HEK293 (cell line): ENCODE results near the gene GABBR2.

Experiments
- CTCF ChIA-PET: fragments of 350-600 bp; formaldehyde crosslinking; extraction: SDS; loops from one replicate; lab custom pipeline; 2021; ENCODE audit warnings: antibody characterized with exemption; lab: Yijun Ruan, JAX
- POLR2A ChIA-PET: fragments of 300-600 bp; formaldehyde crosslinking; extraction: SDS; loops from one replicate; lab custom pipeline; 2020; ENCODE audit warnings: antibody characterized with exemption, inconsistent platforms; lab: Yijun Ruan, JAX
- H3K27ac ChIP-seq: fragments of 200-500 bp; sonication (Bioruptor generic); 2 replicates; pipeline ENCODE4 v1.5.1; 2014; ENCODE audit warnings: low read depth, low read length, control low read depth, inconsistent platforms; ENCODE audit errors: extremely low read depth
- H3K36me3 ChIP-seq, 2 experiments: fragments of 200-500 bp in 1 of 2; sonication (Bioruptor generic) in 1 of 2; 1 replicate in 1 of 2; 2 replicates in 1 of 2; pipeline ENCODE4 v1.5.1; 2014 to 2017; ENCODE audit warnings: inconsistent platforms in 2 of 2, low read length in 2 of 2; ENCODE audit not compliant: control insufficient read depth in 2 of 2, insufficient read depth in 1 of 2
- H3K4me1 ChIP-seq: fragments of 200-500 bp; sonication (Bioruptor generic); 2 replicates; pipeline ENCODE4 v1.5.1; 2014; ENCODE audit warnings: mild to moderate bottlenecking, low read length, inconsistent platforms; ENCODE audit not compliant: control insufficient read depth, insufficient read depth
- H3K4me3 ChIP-seq: 2 replicates; pipeline ENCODE4 v1.5.1; 2011; ENCODE audit warnings: low read depth, mild to moderate bottlenecking, control low read depth, low read length, moderate library complexity
- H3K9me3 ChIP-seq: fragments of 200-500 bp; sonication (Bioruptor generic); 2 replicates; pipeline ENCODE4 v1.5.1; 2014; ENCODE audit warnings: low read depth, low read length, inconsistent platforms; ENCODE audit not compliant: control insufficient read depth, insufficient read depth
- EGR2 ChIP-seq: fragments of 450-650 bp; formaldehyde crosslinking; IDR thresholded peaks from 2 replicates; pipeline ENCODE4 v1.5.1; 2016; ENCODE audit warnings: low read depth, missing biosample characterization, missing genetic modification characterization
- GLIS1 ChIP-seq: fragments of 450-650 bp; formaldehyde crosslinking; IDR thresholded peaks from 2 replicates; pipeline ENCODE4 v1.5.1; 2016; ENCODE audit warnings: missing biosample characterization, missing genetic modification characterization
- HOXC10 ChIP-seq: sonication (generic); formaldehyde crosslinking; IDR thresholded peaks from 2 replicates; pipeline ENCODE4 v1.8.1; 2023; ENCODE audit warnings: mild to moderate bottlenecking, missing genetic modification reagents
- KLF1 ChIP-seq: fragments of 450-650 bp; formaldehyde crosslinking; IDR thresholded peaks from 2 replicates; pipeline ENCODE4 v1.5.1; 2016; ENCODE audit warnings: missing biosample characterization, missing genetic modification characterization
- KLF16 ChIP-seq: fragments of 450-650 bp; formaldehyde crosslinking; IDR thresholded peaks from 2 replicates; pipeline ENCODE4 v1.5.1; 2017; ENCODE audit warnings: missing biosample characterization, missing genetic modification characterization
- KLF7 ChIP-seq: fragments of 450-650 bp; formaldehyde crosslinking; IDR thresholded peaks from 2 replicates; pipeline ENCODE4 v1.5.1; 2016; ENCODE audit warnings: missing biosample characterization, missing genetic modification characterization, borderline replicate concordance
- KLF8 ChIP-seq: fragments of 450-650 bp; formaldehyde crosslinking; IDR thresholded peaks from 2 replicates; pipeline ENCODE4 v1.5.1; 2016; ENCODE audit warnings: missing biosample characterization, missing genetic modification characterization
- OVOL3 ChIP-seq: fragments of 450-650 bp; formaldehyde crosslinking; IDR thresholded peaks from 2 replicates; pipeline ENCODE4 v1.5.1; 2016; ENCODE audit warnings: missing biosample characterization, missing genetic modification characterization
- PRDM6 ChIP-seq: fragments of 450-650 bp; formaldehyde crosslinking; IDR thresholded peaks from 2 replicates; pipeline ENCODE4 v1.5.1; 2017; ENCODE audit warnings: missing biosample characterization, missing genetic modification characterization
- REPIN1 ChIP-seq: fragments of 450-650 bp; formaldehyde crosslinking; IDR thresholded peaks from 2 replicates; pipeline ENCODE4 v1.5.1; 2017; ENCODE audit warnings: missing biosample characterization, missing genetic modification characterization, low read depth
- ZBTB21 ChIP-seq: fragments of 450-650 bp; formaldehyde crosslinking; IDR thresholded peaks from 2 replicates; pipeline ENCODE4 v1.5.1; 2017; ENCODE audit warnings: missing biosample characterization, missing genetic modification characterization
- ZEB2 ChIP-seq: fragments of 450-650 bp; formaldehyde crosslinking; IDR thresholded peaks from 2 replicates; pipeline ENCODE4 v1.5.1; 2016; ENCODE audit warnings: missing biosample characterization, missing genetic modification characterization
- ZNF155 ChIP-seq: fragments of 450-650 bp; formaldehyde crosslinking; IDR thresholded peaks from 2 replicates; pipeline ENCODE4 v1.5.1; 2016; ENCODE audit warnings: missing biosample characterization, missing genetic modification characterization
- ZNF174 ChIP-seq: fragments of 450-650 bp; formaldehyde crosslinking; IDR thresholded peaks from 2 replicates; pipeline ENCODE4 v1.5.0; 2017; ENCODE audit warnings: missing biosample characterization, mild to moderate bottlenecking, missing genetic modification characterization
- ZNF37A ChIP-seq: fragments of 450-650 bp; IDR thresholded peaks from 2 replicates; pipeline ENCODE4 v1.5.1; 2018; ENCODE audit warnings: missing biosample characterization, missing genetic modification characterization
- ZNF391 ChIP-seq: fragments of 450-650 bp; formaldehyde crosslinking; IDR thresholded peaks from 2 replicates; pipeline ENCODE4 v1.5.1; 2016; ENCODE audit warnings: low read depth, missing biosample characterization, missing genetic modification characterization, borderline replicate concordance
- ZNF521 ChIP-seq: fragments of 450-650 bp; formaldehyde crosslinking; IDR thresholded peaks from 2 replicates; pipeline ENCODE4 v1.5.1; 2017; ENCODE audit warnings: missing biosample characterization, mild to moderate bottlenecking, missing genetic modification characterization
- ZNF548 ChIP-seq: fragments of 450-650 bp; formaldehyde crosslinking; IDR thresholded peaks from 2 replicates; pipeline ENCODE4 v1.5.1; 2016; ENCODE audit warnings: missing biosample characterization, missing genetic modification characterization
- ZNF549 ChIP-seq: fragments of 450-650 bp; IDR thresholded peaks from 2 replicates; pipeline ENCODE4 v1.5.1; 2018; ENCODE audit warnings: missing biosample characterization, missing genetic modification characterization, mild to moderate bottlenecking, inconsistent platforms, moderate library complexity
- ZNF561 ChIP-seq: fragments of 450-650 bp; IDR thresholded peaks from 2 replicates; pipeline ENCODE4 v1.5.1; 2018; ENCODE audit warnings: missing biosample characterization, missing genetic modification characterization, borderline replicate concordance
- ZNF596 ChIP-seq: fragments of 450-650 bp; IDR thresholded peaks from 2 replicates; pipeline ENCODE4 v1.5.0; 2018; ENCODE audit warnings: missing biosample characterization, mild to moderate bottlenecking, missing genetic modification characterization, moderate library complexity
- ZNF600 ChIP-seq: fragments of 450-650 bp; formaldehyde crosslinking; IDR thresholded peaks from 2 replicates; pipeline ENCODE4 v1.5.1; 2016; ENCODE audit warnings: missing biosample characterization, missing genetic modification characterization
- ZNF623 ChIP-seq: fragments of 450-650 bp; formaldehyde crosslinking; IDR thresholded peaks from 2 replicates; pipeline ENCODE4 v1.5.1; 2016; ENCODE audit warnings: missing biosample characterization, missing genetic modification characterization
- ZNF701 ChIP-seq: fragments of 450-650 bp; formaldehyde crosslinking; IDR thresholded peaks from 2 replicates; pipeline ENCODE4 v1.5.1; 2016; ENCODE audit warnings: missing biosample characterization, missing genetic modification characterization
- ZNF792 ChIP-seq: fragments of 450-650 bp; formaldehyde crosslinking; IDR thresholded peaks from 2 replicates; pipeline ENCODE4 v1.5.1; 2016; ENCODE audit warnings: missing biosample characterization, missing genetic modification characterization
- ZSCAN18 ChIP-seq: fragments of 450-650 bp; formaldehyde crosslinking; IDR thresholded peaks from 2 replicates; pipeline ENCODE4 v1.5.1; 2016; ENCODE audit warnings: missing biosample characterization, missing genetic modification characterization
- ZSCAN30 ChIP-seq: fragments of 450-650 bp; IDR thresholded peaks from 2 replicates; pipeline ENCODE4 v1.5.1; 2018; ENCODE audit warnings: missing biosample characterization, mild to moderate bottlenecking, missing genetic modification characterization, moderate library complexity
- TF ChIP-seq, protein P1 (sequence below): fragments of 450-650 bp; formaldehyde crosslinking; conservative IDR thresholded peaks from 2 replicates; pipeline ENCODE4 v1.5.1; 2016; ENCODE audit warnings: low read depth, missing biosample characterization, missing genetic modification characterization
- TF ChIP-seq, protein P2 (sequence below): fragments of 450-650 bp; formaldehyde crosslinking; IDR thresholded peaks from 2 replicates; pipeline ENCODE4 v1.5.0; 2017; ENCODE audit warnings: missing biosample characterization, missing genetic modification characterization, borderline replicate concordance

Gene GABBR2

DNA sequence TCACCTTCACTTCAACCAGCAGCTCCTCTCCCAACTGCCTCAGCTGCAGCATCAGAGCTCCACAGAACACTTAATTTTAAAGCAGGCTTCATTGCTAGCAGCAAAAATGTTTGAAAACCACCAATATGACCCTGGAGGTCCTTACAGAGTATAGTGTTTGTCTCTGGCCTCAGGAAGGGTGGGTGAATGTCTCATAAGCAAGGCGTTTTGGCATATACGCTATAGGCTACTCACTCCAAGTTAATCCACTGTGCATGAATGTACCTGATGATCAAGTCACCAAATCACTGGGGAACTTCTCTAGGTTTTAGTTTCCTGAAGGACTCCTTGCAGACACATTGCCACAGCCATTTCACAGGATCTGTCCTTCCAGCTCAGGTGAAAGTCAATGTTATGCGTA, 125.3 kb downstream of the GABBR2 start (continued):
- no peak for TF ChIP-seq ZNF561
- TF ChIP-seq, protein P1, sequence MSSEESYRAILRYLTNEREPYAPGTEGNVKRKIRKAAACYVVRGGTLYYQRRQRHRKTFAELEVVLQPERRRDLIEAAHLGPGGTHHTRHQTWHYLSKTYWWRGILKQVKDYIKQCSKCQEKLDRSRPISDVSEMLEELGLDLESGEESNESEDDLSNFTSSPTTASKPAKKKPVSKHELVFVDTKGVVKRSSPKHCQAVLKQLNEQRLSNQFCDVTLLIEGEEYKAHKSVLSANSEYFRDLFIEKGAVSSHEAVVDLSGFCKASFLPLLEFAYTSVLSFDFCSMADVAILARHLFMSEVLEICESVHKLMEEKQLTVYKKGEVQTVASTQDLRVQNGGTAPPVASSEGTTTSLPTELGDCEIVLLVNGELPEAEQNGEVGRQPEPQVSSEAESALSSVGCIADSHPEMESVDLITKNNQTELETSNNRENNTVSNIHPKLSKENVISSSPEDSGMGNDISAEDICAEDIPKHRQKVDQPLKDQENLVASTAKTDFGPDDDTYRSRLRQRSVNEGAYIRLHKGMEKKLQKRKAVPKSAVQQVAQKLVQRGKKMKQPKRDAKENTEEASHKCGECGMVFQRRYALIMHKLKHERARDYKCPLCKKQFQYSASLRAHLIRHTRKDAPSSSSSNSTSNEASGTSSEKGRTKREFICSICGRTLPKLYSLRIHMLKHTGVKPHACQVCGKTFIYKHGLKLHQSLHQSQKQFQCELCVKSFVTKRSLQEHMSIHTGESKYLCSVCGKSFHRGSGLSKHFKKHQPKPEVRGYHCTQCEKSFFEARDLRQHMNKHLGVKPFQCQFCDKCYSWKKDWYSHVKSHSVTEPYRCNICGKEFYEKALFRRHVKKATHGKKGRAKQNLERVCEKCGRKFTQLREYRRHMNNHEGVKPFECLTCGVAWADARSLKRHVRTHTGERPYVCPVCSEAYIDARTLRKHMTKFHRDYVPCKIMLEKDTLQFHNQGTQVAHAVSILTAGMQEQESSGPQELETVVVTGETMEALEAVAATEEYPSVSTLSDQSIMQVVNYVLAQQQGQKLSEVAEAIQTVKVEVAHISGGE (tag by site-specific recombination), result no peak
- TF ChIP-seq ZNF37A (tag by site-specific recombination), result no peak
- TF ChIP-seq GLIS1 (tag by site-specific recombination), result no peak
- TF ChIP-seq ZSCAN30 (tag by site-specific recombination), result no peak

DNA sequence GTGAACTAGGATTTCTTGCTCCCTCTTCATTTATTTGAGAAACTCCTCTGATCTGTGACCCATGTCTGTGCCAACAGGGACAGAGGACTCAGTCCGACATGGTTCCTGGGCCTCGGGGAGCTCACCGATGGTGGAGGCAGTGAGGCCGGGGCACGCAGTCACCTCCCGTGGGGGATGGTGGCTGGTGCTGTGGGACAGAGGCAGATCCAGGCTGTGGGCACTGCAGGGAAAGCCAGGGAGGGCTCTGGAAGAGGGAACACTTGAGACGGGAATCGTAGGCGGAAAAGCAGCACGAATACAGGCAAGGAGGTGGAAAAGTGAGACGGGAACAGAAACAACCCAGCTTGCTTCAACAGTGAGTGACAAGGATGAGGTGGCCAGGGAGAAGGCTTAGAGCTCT, 127.8 kb downstream of the GABBR2 start:
- no peaks in the 10 kb centered on the region for H3K4me1 ChIP-seq
- CTCF ChIA-PET, result no interaction called here
- POLR2A ChIA-PET, result no interaction called here
- TF ChIP-seq ZEB2 (tag by site-specific recombination) (no peak), ZNF391 (tag by site-specific recombination) (no peak), ZNF792 (tag by site-specific recombination) (no peak), ZNF623 (no peak), ZNF37A (tag by site-specific recombination) (no peak), ZNF548 (tag by site-specific recombination) (no peak), ZNF155 (tag by site-specific recombination) (no peak), ZNF596 (tag by site-specific recombination) (no peak), REPIN1 (tag by site-specific recombination) (no peak), OVOL3 (no peak), EGR2 (tag by site-specific recombination) (no peak), ZNF521 (tag by site-specific recombination) (no peak), ZBTB21 (no peak), KLF16 (tag by site-specific recombination) (no peak)
- TF ChIP-seq, protein P2, sequence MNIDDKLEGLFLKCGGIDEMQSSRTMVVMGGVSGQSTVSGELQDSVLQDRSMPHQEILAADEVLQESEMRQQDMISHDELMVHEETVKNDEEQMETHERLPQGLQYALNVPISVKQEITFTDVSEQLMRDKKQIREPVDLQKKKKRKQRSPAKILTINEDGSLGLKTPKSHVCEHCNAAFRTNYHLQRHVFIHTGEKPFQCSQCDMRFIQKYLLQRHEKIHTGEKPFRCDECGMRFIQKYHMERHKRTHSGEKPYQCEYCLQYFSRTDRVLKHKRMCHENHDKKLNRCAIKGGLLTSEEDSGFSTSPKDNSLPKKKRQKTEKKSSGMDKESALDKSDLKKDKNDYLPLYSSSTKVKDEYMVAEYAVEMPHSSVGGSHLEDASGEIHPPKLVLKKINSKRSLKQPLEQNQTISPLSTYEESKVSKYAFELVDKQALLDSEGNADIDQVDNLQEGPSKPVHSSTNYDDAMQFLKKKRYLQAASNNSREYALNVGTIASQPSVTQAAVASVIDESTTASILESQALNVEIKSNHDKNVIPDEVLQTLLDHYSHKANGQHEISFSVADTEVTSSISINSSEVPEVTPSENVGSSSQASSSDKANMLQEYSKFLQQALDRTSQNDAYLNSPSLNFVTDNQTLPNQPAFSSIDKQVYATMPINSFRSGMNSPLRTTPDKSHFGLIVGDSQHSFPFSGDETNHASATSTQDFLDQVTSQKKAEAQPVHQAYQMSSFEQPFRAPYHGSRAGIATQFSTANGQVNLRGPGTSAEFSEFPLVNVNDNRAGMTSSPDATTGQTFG (tag by site-specific recombination), result no peak
- H3K36me3 ChIP-seq, result no peaks in the 10 kb centered on the region
- no peak overlapping the region for H3K4me3 ChIP-seq
- no peaks in the 10 kb centered on the region for H3K9me3 ChIP-seq
- no peak overlapping the region for H3K27ac ChIP-seq

DNA sequence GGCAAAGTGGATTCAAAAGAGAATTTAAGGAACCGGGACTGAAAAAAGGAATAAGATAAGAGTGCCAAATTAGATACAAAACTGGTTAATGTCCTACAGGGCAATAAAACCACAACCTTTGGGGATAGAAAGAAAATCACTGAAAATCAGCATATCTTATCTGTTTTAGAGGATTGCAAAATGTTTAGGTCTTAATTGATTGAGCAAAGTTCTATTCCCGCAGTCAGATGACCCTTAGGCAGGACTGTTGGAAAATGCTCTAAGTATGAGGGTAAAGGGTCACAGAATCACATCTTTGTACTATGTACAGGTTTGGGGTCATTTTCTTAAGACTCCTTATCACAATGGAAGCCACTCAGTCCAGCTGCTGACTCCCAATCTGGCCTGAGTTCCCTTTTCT, 129.0 kb downstream of the GABBR2 start:
- ChIA-PET CTCF (interaction anchor here (0.6 kb wide), 1 partner anchor 90 kb away, joined by 3 read pairs; no protein-coding TSS in a partner anchor), POLR2A (no interaction called here)
- Histone ChIP-seq H3K9me3 (no peaks in the 10 kb centered on the region), H3K4me3 (no peak overlapping the region), H3K36me3 (no peaks in the 10 kb centered on the region), H3K27ac (no peak overlapping the region), H3K4me1 (no peaks in the 10 kb centered on the region)
- TF ChIP-seq ZNF600 (no peak), KLF1 (tag by site-specific recombination) (no peak), ZNF549 (tag by site-specific recombination) (no peak), ZSCAN18 (tag by site-specific recombination) (no peak), HOXC10 (CRISPR knock-in tag) (no peak), ZNF701 (tag by site-specific recombination) (no peak), KLF8 (tag by site-specific recombination) (no peak), KLF7 (tag by site-specific recombination) (no peak), ZNF174 (tag by site-specific recombination) (no peak), PRDM6 (tag by site-specific recombination) (no peak)
